ENCODE results near the gene KIAA1671.

The KIAA1671 gene

DNA sequence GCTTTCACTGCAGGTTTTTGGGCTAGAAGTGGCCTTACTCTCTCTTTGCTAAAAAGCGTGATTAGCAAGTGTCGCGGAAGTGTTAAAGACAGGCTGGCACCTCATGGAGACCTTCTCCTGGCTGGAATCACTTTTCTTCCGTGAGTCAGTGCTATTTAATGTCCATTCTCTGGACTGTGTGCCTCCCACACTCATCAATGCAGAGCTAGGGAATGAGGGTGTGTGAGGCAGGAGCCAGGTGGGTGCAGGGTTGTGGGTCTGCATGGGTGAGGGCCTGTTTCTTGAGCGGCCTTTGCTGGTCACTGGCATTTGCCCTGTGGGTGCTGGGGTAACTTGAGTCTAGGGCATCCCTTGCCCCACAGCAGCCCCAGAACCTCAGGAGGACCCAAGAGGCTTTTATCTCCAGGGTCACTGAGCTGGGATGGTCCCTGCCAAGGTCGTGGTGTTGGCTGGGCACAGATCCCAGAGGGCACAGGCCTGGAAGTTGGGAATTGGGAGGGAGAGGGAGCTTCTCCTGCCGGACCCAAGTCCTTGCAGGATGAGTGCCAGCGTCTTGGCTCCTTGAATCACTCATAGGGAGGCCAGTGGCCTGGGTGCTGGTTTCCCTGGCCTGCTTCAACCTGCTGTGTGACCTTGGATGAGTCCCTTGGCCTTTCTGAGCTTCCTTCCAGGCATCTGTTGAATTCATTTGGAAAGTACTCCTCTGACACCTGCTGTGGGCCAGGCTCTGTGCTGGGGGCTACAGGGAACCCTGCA lies 30.0 kb downstream of the KIAA1671 start:
- no peak for DNase-seq

DNA sequence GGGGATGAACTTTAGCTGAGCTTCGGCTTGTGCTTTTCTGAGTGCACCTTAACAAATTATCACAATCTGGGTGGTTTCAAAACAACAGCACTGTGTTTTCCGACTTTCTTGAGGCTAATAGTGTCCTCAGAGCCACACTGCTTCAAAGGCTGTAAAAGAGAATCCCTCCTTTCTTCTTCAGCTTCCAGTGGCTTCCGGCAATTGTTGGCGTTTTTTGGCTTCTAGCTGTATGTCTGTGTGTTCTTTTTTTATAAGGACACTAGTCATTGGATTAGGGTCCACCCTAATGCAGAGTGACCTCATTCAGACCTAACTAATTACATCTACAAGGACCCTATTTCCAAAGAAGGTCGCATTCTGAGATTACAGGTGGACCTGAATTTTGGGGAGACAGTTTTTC lies 30.6 kb downstream of the KIAA1671 start:
- DNase-seq, result no peak

DNA sequence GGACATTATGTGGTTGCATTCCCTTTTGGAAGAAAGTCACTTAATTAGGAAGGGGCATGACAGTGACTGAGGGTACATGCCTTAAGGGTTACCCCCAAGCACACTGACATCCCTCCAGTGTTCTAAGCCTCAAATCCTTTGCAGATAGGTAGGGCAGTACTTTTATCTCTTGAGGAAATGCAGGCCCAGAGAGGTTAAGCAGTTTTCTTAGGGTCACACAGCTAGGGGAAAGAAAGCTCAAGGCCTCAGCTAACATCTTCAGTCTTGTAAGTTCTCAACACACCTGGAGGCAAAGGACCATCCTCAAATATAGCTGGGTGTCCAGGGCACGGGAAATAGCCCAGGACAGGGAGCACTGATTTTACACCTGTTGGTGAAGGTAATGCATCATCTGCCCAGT lies 31.6 kb downstream of the KIAA1671 start:
- no peak for DNase-seq

DNA sequence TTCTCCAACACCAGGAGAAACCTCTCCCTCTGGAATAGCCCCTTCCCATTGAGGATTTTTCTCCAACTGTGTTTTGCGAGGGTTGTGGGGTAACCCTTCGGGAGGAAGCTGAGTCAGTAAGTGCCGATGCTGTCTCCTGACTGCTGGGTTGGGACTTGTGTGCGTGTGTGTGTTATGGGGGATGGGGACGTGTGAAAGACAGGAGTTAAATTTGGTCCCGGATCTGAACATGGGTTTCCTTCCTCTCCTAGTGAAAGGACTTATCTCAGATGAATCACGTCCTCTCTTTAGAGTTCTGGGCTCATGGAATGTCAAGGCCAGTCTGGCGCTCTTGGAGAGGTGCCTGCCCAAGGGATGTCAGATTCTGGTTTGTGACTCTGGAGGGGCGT lies 33.3 kb downstream of the KIAA1671 start:
- no peak for DNase-seq

DNA sequence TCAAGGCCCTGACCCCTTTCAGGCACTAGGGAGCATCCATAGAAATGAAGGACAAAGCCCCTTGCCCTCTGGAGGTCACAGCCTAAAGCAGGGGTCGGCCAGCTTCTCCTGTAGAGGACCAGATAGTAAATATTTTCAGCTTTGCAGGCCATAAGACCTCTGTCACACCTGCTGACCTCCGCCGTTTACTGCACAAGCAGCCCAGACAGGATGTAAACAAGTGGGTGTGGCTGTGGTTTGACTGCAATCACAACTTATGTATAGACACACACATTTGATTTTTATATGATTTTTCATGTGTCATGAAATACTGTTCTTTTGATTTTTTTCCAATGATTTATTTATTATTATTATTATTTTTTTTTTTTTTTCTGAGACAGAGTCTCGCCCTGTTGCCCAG lies 34.3 kb downstream of the KIAA1671 start:
- DNase-seq, result no peak

DNA sequence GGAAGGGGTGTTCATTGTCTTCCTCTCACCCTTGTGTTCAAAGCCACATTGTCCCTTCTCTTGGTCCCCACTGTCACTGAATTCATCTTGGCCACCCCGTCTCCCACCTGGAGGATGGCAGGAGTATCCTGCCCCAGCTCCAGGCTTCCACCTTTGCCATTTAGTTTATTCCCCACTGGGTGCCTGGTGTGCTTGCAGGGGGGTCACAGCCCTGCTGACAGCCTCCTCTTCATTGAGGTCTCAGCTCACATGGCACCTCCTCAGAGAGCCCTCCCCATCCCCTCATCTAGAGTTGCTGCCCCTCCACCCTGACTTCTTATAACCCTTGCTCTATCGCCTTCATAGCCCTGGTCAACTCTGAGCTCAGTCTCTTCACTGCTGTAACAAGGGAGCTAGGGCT lies 36.6 kb downstream of the KIAA1671 start:
- no peak for DNase-seq

DNA sequence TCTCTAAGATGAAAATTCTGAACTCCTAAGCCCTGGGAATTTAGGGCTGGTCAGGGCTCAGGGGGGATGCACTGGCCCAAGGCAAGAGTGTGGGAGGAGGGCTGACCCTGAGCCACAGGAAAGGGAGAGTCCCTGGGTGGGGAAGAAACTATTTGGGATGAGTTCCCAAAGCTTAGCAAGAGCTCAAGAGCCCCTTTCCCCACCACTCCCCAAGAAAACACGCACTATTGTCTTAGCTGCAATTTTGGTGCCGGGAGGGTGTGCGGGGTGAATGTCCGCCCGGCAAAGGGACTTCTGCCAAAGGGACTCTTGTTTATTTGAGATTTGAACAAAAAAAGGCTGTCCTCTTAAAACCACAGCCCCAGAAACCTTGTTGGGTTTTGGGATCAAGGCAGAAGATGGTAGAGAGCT lies 37.0 kb downstream of the KIAA1671 start:
- no peak for DNase-seq

DNA sequence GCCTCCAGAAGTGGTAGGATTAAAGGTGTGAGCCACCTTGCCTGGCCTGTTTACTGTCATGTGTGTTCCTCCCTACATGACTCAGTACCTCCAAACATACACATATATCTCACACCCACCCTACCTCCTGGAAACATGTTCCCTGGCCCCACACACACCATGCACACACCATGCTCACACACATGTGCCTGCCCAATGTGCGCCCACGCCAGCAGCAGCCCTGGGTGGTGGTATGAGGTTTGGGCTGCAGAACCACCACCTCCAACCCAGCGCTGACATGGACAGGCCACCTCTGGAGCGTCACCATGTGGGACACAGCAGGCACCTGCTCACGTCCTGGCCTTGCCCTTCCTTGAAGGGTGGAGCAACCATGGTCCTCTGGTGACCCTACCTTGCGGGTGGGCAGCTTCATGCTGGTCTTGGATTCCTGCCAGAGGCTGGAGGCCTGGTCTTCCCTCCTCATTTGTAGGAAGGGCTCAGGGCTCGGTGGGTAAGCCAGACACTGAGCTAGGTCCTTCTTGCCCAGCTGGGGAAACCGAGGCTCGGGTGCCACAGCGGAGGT lies 37.9 kb downstream of the KIAA1671 start:
- no peak for DNase-seq

DNA sequence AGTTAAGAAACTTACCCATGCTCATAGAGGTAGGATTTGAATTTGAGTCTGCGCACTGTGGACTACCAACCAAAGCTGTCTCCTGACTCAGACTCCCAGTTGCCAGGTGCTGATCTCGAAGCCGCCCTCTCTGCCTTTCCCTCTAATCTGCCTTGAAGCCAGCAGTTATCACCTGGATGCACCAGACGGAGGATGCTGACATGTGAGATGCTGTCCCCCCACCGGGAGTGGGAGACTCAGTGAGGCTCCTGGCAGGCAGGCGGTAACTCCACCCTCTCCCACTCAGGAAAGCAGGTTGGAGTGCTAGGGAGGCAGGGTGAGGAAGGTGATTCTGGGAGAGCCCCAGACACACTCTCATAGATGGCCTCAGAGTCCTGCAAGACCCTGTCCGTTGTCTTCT lies 40.4 kb downstream of the KIAA1671 start:
- DNase-seq, result no peak

DNA sequence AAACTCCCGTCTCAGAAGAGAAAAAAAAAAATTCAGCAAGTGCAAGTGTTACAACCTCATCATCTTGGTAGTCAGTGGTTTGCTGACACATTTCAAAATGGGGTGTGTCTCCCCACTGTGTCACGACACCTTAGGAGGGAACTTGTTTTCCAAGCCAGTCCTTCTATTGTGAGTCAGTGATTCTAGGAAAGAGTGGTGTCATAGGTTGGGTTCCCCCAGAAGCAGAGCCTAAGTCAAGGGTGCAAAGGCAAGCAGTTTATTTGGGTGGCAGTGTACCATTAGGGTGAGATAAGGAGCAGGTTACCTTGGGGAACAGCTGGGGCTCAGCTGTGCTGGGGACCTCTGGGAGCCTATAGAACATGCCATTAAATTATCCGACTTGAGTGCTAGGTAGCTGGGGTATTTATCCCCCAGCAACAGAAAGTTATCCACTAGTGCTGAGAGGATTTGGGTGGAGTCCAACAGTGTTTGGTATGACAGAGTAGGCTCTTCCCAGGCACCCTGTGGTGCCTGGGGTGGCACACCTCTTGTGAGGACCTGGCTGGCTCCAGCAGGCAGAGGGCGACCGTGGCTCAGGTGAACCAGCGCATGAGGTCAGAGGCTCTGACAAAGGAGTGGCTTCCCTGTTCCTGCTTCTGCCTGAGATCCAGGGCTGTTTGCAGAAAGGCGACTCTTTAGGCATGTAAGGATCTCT lies 41.7 kb downstream of the KIAA1671 start:
- no peak for DNase-seq

DNA sequence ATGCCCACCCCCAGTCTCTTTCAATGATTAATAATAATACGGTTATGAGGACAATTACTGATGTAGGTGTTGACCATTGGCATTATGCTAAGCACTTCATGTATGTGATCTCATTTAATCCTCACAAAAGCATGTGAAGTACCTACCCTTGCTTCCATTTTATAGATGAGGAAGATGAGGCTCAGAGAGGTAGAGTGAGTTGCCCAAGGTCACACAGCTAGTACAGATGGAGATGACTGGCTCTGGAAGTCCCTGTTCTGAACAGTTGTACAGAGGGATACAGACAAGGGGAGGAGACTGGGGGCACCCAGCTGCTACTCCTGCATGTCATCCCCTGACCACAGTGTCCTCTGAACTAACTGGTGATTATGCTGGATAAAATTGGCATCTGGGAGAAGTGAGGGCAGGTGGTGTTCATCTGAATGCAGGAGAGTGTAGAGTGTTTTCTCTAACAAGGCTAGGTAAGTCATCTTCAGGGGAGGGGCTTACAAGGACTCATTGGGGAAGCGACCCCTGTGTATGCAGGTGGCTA lies 43.2 kb downstream of the KIAA1671 start:
- no peak for DNase-seq

DNA sequence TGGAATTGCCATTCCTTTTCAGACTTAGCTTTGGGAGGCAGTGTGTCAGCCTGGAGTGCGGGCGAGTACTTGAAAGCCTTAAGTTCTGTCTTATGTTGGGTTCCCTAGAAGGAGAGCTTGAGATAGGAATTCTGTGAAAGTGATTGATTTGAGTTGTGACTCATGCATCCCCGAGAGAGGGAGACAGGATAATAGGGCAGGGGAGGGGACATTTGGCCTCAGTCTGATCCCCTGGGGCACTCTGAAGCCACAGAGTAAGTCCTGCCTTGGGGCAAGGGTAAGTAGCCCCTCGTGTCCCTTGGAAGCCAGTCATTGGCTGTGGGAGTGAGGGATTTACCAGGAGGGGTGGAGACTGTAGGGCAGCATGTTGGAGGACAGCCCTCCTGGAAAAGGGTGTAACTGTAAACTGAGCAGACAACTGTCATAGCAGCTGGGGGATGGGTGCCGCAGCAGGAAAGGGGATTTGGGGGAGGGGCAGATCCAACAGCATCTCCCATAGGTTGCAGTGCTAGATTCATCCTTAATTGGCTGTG lies 44.0 kb downstream of the KIAA1671 start:
- DNase-seq, result no peak

DNA sequence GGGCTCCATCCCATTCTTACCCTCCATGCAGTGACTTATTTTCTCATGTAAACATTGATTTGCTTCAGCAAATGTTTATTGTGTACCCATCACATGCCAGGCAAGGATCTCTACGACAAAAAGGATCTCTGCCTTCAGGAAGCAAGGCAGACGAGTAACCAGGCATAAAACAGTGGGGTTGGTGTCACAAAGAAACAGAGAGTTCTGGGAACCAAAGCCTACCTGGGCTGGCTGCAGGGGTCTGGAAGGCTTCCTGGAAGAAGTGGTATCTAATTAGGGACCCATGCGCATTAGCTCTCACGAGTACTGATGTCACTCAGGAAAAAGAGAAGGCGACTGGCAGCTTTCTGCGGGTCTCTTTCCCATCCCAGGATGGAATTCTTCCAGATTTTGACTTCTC lies 44.5 kb downstream of the KIAA1671 start:
- DNase-seq, result no peak

DNA sequence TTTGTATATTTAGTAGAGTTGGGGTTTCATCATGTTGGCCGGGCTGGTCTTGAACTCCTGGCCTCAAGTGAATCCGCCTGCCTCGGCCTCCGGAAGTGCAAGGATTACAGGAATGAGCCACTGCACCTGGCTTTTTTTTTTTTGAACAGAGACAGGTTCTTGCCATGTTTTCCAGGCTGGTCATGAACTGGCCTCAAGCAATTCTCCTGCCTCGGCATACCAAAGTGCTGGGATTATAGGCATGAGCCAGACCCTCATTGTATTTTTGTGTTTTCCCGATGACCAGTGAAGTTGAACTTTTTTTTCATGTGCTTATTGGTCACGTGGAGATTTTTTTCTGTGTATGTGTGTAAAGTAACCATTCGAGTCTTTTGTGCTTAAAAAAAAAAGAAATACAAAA lies 48.2 kb downstream of the KIAA1671 start:
- no peak for DNase-seq

DNA sequence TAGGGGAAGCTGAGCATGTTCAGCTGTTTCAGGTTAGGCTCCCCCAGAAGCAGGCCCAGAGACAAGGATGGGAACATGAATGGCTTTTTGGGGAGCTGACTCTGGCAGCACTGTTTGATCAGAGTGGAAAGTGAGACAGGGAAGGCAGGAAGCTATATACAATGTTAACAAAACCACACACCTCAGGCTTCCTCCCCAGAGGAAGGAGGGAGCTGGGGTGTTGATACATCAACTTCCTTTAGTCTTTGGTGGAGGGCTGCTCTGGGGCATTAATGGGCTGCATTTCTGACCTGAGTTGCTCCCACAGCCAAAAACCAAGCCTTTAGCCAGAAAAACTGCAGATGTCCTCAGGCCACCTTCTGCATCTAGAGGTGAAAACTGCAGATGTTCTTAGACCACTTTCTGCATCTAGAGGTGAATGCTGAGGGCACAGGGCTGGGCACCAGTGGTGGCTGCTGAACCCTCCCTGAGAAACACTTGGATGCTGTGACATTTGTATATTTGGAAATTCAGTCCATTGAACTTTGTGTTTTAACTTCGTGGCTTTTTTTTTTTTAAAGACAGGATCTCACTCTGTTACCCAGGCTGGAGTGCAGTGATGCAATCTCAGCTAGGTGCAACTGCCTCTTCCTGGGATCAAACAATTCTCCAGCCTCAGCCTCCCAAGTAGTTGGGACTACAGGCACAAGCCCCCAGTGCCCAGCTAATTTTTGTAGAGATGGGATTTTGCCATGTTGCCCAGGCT lies 49.9 kb downstream of the KIAA1671 start:
- DNase-seq, result no peak

DNA sequence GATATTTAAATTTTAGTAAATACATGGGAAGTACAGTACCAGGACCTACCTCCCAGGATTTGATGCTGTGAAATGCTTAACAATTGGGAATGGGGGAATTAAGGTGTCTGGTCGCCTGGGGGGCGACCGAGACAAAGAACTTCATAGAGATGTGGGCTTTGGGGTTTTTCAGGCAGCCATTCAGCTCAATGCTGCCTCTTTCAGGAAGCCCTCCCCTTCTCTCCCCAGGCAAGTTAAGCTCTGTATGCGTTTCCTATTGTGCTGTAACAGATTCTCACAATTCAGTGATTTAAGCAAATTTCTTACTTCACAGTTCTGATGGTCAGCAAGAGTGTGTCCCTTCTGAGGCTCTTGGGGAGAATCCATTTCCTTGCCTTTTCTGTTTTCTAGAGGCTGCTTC lies 53.8 kb downstream of the KIAA1671 start:
- no peak for DNase-seq

DNA sequence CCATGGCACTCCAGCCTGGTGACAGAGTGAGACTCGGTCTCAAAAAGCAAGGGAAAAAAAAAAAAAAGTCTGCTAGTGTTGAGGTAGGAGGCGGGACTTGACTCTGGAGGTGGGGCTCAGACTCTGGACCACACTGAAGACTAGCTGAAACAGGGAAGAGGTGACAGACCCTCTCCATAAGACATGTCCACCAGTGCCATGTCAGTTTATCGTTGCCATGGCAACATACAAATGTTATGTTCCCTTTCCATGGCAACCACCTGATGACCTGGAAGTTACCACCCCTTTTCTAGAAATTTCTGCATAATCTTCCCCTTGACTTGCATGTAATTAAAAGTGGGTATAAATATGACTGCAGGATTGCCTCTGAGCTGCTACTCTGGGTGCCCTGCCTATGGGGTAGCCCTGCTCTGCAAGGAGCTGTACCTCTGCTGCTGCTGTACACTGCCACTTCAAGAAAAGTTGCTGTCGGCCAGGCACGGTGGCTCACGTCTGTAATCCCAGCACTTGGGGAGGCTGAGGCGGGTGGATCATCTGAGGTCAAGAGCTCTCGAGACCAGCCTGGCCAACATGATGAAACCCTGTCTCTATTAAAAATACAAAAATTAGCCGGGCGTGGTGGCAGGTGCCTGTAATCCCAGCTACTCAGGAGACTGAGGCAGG lies 55.1 kb downstream of the KIAA1671 start:
- no peak for DNase-seq

DNA sequence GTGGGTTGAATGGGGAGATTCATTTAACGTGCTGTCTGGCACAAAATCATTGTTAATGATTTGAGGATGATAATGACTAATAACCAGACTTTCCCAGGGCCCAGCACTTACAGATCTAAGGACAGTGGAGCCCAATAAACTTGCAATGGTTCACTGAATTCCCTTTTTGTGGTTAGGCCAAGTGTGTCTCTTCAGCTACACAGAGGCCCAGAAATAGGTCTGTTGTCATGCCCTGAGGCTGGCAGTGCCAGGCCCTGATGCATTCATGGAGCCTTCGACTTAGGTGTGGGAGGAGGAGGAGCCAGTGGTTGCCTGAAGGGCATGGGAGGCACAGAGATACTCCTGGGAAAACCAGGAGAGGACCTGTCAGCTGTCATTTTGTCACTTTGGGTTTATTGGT lies 56.1 kb downstream of the KIAA1671 start:
- DNase-seq, result no peak

DNA sequence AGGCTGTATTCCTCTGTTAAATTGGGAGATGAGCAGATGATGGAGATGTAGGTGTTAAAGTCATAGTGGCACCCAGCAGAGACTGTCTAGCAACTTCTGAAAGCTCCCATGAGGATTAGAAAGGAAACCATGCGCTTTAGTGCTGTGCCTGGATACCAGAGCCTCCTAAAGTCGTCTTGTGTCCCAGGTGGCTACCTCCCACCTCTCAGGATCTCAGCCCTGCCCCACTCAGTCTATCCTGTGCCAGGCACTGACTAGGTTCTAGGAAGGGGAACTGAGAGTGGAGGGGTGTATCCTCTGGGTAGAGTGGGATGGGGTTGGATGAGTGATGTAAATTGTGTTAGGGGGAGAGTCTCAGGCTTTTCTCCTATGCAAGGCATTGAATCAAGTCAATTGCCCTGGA lies 60.2 kb downstream of the KIAA1671 start:
- no peak for DNase-seq

DNA sequence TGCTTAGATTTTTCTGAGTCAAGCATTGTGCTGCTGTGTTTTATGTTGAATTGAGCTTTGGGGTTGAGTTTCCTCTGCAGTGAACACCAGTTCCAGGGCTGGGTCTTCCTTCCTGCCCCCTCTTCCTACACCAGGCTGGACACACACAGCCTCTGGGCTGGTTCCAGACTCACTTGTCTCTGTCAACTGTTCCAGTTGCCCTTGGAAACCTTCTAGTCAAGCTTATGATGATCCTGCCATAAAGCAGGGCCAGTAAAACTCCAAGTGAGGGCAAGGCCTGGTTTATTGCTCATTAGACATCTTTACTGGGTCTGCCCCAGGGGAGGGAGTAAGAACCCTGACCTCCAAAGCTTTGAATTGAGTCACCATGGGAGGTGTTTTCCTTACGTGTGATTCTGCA lies 61.1 kb downstream of the KIAA1671 start:
- no peak for DNase-seq

DNA sequence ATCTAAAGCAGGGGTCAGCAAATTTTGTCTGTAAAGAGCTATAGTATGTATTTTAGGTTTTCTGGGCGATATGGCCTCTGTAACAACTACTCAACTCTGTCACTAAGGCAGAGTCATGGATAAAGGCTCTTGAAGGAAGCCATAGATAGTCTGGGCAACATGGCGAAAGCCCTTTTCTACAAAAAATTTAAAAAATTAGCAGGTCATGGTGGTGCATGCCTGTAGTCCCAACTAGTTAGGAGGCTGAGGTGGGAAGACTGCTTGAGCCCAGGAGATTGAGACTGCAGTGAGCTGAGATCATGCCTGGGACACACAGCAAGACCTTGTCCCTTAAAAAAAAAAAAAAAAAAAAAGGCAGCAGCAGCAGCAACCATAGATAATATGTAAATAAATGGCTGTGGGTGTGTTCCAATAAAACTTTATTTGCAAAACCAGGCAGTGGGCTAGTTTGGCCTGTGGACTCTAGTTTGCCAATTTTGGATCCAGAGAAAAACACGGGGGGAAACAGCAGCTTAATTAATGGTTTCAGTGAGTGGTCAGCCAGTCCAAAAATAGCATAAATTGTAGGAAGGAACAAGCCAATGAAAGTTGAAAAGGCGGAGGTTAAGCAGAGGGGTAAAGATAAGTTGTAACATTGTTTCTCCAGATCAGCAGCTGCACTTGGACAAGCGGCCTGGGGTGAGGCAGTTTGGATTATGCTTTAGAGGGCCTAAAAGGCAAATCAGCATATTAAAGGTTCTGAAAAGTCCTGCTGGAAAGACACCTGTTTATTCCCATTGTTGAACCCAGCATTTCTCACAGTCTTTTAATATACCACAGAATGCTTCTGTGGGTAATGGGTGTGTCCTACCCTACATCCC lies 62.6 kb downstream of the KIAA1671 start:
- DNase-seq, result no peak

DNA sequence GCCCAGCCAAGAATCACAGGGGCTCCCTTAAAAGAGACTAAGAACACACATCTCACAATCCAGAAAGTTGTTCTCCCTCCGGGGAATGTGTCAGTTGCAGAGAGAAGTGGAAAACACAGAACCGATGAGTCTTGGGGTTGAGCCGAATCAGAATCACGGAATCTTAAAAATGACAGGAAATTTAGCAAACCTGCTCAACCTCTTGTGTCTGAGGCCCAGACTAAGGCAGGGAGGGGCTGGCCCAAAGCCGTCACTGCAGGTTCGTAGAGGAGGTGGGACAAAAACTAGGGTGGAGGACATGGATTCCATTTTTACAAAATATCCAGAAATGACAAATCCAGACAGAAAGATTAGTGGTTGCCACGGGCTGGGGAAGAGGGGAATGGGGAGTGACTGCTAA lies 63.8 kb downstream of the KIAA1671 start:
- DNase-seq, result no peak

Data from CD4-positive, alpha-beta T cell treated with Interferon alpha-2 for 1 hour (primary cell).